ENCODE results near the gene LIME1. TPM values are rescaled to one million over a fixed set of nuclear protein-coding genes. Genes with fewer than 3 reads are reported as not detected.

Gene LIME1
- total and polyA plus RNA-seq, 2 of the 8 experiments (the other 6 are each of a cell fraction or from before 2014, with no cell fraction given) = 4.5 to 5.9 TPM

DNA sequence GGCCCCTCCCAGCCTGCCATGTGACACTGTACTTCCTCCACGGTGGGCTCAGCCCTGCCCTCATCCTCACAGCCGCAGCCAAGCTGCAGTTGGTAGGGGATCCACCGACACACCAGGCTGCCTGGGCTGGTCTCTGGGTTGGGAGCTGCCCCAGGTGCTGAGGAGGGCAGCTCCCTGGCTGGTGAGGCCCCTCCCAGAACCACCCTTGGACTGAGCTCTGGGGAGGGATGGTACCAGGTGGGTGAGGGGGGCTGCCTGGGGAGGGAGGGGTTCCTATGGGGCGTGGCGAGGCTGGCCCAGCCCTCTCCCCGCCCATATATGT lies 40.2 kb upstream of the LIME1 start:
- no peak overlapping the region for H3K27ac ChIP-seq (ENCODE audit: low read depth, low read length)
- peak overlapping the region; percentile 58 to 65; a peak in 3 of 4 replicates for H3K4me2 ChIP-seq (ENCODE audit: insufficient read depth in 1 of 2, low read depth in 2 of 2, low read length in 2 of 2)
- DNase-seq (ENCODE audit: low read depth in 1 of 2, low spot score in 2 of 2) = peak in 1 of 2 experiments; percentile 69
- TF ChIP-seq POLR2AphosphoS5 (IDR thresholded peaks at IDR 0.05; ENCODE audit: low read depth, low read length) (no peak; the same call in 1 of the 2 replicates), PHF8 (conservative IDR thresholded peaks at IDR 0.05; ENCODE audit: low read depth, low read length) (0 out of 2 replicates have a peak, but pooled peaks have one; percentile 22), POLR2A (IDR thresholded peaks at IDR 0.05; ENCODE audit: control extremely low read depth in 1 of 2, low read depth in 2 of 2, low read length in 2 of 2) (peak in 1 of 2 experiments; percentile 49; a peak in 1 of 3 replicates), RXRA (IDR thresholded peaks at IDR 0.05; ENCODE audit: insufficient read depth, low read depth, low read length) (no peak), TBP (IDR thresholded peaks at IDR 0.05; ENCODE audit: low read depth, low read length) (0 out of 2 replicates have a peak, but pooled peaks have one; percentile 42)
- TF ChIP-seq, protein P1, sequence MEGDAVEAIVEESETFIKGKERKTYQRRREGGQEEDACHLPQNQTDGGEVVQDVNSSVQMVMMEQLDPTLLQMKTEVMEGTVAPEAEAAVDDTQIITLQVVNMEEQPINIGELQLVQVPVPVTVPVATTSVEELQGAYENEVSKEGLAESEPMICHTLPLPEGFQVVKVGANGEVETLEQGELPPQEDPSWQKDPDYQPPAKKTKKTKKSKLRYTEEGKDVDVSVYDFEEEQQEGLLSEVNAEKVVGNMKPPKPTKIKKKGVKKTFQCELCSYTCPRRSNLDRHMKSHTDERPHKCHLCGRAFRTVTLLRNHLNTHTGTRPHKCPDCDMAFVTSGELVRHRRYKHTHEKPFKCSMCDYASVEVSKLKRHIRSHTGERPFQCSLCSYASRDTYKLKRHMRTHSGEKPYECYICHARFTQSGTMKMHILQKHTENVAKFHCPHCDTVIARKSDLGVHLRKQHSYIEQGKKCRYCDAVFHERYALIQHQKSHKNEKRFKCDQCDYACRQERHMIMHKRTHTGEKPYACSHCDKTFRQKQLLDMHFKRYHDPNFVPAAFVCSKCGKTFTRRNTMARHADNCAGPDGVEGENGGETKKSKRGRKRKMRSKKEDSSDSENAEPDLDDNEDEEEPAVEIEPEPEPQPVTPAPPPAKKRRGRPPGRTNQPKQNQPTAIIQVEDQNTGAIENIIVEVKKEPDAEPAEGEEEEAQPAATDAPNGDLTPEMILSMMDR (IDR thresholded peaks at IDR 0.05; ENCODE audit: control extremely low read depth in 1 of 3, insufficient read depth in 1 of 3, low read depth in 1 of 3, low read length in 3 of 3) = no peak
- TF ChIP-seq, protein P2, sequence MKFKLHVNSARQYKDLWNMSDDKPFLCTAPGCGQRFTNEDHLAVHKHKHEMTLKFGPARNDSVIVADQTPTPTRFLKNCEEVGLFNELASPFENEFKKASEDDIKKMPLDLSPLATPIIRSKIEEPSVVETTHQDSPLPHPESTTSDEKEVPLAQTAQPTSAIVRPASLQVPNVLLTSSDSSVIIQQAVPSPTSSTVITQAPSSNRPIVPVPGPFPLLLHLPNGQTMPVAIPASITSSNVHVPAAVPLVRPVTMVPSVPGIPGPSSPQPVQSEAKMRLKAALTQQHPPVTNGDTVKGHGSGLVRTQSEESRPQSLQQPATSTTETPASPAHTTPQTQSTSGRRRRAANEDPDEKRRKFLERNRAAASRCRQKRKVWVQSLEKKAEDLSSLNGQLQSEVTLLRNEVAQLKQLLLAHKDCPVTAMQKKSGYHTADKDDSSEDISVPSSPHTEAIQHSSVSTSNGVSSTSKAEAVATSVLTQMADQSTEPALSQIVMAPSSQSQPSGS (IDR thresholded peaks at IDR 0.05; ENCODE audit: low read length) = no peak

More for the DNA sequence above, 40.2 kb upstream of the LIME1 start:
- peak overlapping the region in 1 of 4 experiments; percentile 45; a peak in 2 of 8 replicates for H3K4me3 ChIP-seq (ENCODE audit: extremely low read depth in 1 of 4, insufficient read depth in 2 of 4, low read depth in 3 of 4, low read length in 4 of 4)
- no peaks in the 10 kb centered on the region; a peak in 1 of 4 replicates for H3K9me3 ChIP-seq (ENCODE audit: insufficient read depth in 2 of 2, low read depth in 1 of 2, low read length in 1 of 2)
- H3K23ac ChIP-seq (ENCODE audit: insufficient read length) = no peak overlapping the region
- H3K27me3 ChIP-seq (replicated peaks in 1 of 4; ENCODE audit: control insufficient read depth in 3 of 4, extremely low read depth in 1 of 4, insufficient read depth in 3 of 4, low read length in 3 of 4) = no peaks in the 10 kb centered on the region
- no peak overlapping the region for H3K9ac ChIP-seq (replicated peaks in 1 of 4; ENCODE audit: extremely low read depth in 1 of 4, low read depth in 3 of 4, low read length in 3 of 4)
- H2AK5ac ChIP-seq (ENCODE audit: low read depth, low read length) = no peak overlapping the region
- 70% methylated on average over 3 of the region's 6 CpGs; no CpG with 5 or more reads in 1 of the 2 experiments for WGBS, 2 experiments (ENCODE audit: extremely low coverage in 1 of 2, insufficient coverage in 1 of 2, insufficient read length in 1 of 2, insufficient replicate concordance in 2 of 2, low coverage in 1 of 2, low lambda C conversion rate in 2 of 2, missing lambda C conversion rate in 1 of 2)
- no peak overlapping the region for H3K56ac ChIP-seq (replicated peaks; ENCODE audit: insufficient read length, low read depth, low read length)
- no peak overlapping the region for H2BK15ac ChIP-seq (ENCODE audit: low read length)
- no peak overlapping the region for H2BK120ac ChIP-seq (replicated peaks; ENCODE audit: low read depth, low read length)
- FAIRE-seq = no peak
- peak overlapping the region; percentile 55 for H4K91ac ChIP-seq (replicated peaks; ENCODE audit: insufficient read length, low read length)
- no peaks in the 10 kb centered on the region for H3K79me1 ChIP-seq (ENCODE audit: low read depth, low read length)
- peaks cover 8% of the 10 kb centered on the region; the same call in 1 of the 2 replicates for H3K23me2 ChIP-seq (ENCODE audit: low read depth, low read length)
- peak overlapping the region; percentile 72 for H4K8ac ChIP-seq (ENCODE audit: extremely low read depth, insufficient read depth, low read length)
- 0 out of 2 replicates have a peak overlapping the region, but pooled peaks have one; percentile 60 for H2BK5ac ChIP-seq (ENCODE audit: low read depth, low read length)
- POLR2A ChIA-PET (ENCODE audit: partially characterized antibody) = interaction anchor here (0.8 to 4.2 kb wide), 11 partner anchors 8 to 198 kb away, joined by 3 to 49 read pairs (median 5); partner anchors contain the start of genes ARFRP1, LIME1, RTEL1 and ZGPAT
- H3K79me2 ChIP-seq (ENCODE audit: control insufficient read depth in 1 of 2, insufficient read depth in 2 of 2, low read length in 2 of 2) = no peaks in the 10 kb centered on the region
- H4K20me1 ChIP-seq (replicated peaks in 1 of 2; ENCODE audit: control insufficient read depth in 1 of 2, insufficient read depth in 2 of 2, low read length in 2 of 2) = peaks cover 0 to 15% of the 10 kb centered on the region in 2 experiments
- no peak overlapping the region for H2AFZ ChIP-seq (ENCODE audit: low read length)
- no peak overlapping the region for H3K18ac ChIP-seq (ENCODE audit: extremely low read depth, low read length)
- CTCF ChIA-PET (ENCODE audit: partially characterized antibody) = interaction anchor here (0.6 to 1.1 kb wide), 4 partner anchors 11 to 1534 kb away, joined by 3 to 4 read pairs (median 3); partner anchors contain the start of genes ARFRP1, PTK6 and ZGPAT
- H2BK12ac ChIP-seq (ENCODE audit: low read depth, low read length) = no peak overlapping the region
- peaks cover 0 to 12% (median 7%) of the 10 kb centered on the region in 4 experiments; a peak in 4 of 7 replicates for H3K4me1 ChIP-seq (replicated peaks in 1 of 4; ENCODE audit: control insufficient read depth in 3 of 4, insufficient read depth in 4 of 4, low read length in 3 of 4)
- H4K5ac ChIP-seq (ENCODE audit: insufficient read length, low read depth, low read length) = no peak overlapping the region
- H2BK20ac ChIP-seq (ENCODE audit: low read length) = no peak overlapping the region
- H3K36me3 ChIP-seq (ENCODE audit: control insufficient read depth in 2 of 4, insufficient read depth in 4 of 4, low read length in 3 of 4) = peaks cover 0 to 3% (median 0%) of the 10 kb centered on the region in 4 experiments; a peak in 1 of 8 replicates
- H3K4ac ChIP-seq (replicated peaks; ENCODE audit: insufficient read length, low read depth, low read length) = no peak overlapping the region
- H3K14ac ChIP-seq (ENCODE audit: insufficient read length) = no peak overlapping the region
